LHCN-M2 (cell line): Measurements from ENCODE around the gene REG1B. TPM values are rescaled to one million over a fixed set of nuclear protein-coding genes. Genes with fewer than 3 reads are reported as not detected.

ENCODE experiments used
- DNase-seq: peaks from one replicate; pipeline ENCODE4 v3.0.0-alpha.2; 2012; ENCODE audit warnings: low read depth
- polyA plus RNA-seq: library from polyadenylated mRNA; unstranded; fragments of >200 nt; gene quantifications from one replicate; pipeline ENCODE4 v1.2.1, GENCODE V29; 2012; ENCODE audit warnings: missing spikeins
- total RNA-seq: library from RNA; depleted of rRNA; stranded (reverse); fragments of >200 nt; gene quantifications from 2 replicates; pipeline ENCODE4 v1.2.3, GENCODE V29; 2014; rRNA removed

The REG1B gene, protein sequence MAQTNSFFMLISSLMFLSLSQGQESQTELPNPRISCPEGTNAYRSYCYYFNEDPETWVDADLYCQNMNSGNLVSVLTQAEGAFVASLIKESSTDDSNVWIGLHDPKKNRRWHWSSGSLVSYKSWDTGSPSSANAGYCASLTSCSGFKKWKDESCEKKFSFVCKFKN
- not detected in 2 replicates for total RNA-seq
- not detected for polyA plus RNA-seq

DNA sequence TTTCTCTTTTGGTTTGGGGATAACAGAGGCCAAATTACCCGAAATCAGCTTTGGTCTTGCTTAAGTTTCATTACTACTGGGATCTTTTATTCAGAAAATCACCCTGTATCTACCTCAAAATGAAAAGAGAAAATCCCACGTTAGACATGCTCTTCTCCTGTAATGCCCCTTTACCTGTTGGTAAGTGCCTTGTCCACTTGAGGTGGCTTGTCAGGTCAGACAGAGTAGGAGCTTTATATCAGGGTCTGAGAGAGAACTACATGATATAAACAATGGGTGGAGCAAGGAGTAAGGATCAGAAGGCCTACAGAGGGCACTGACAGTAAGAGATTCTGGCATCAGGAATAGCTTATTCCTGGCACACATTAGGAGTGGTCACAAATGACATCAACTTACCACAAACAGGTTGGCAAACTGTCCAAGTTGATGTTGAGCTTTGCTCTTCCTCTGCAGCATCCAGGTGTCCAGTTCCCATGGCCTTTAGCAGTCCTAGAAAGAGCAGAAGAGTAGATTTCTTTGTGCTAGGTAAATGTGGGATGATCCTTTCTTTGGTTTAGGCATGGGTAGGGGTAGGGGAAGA, at the start of gene REG1B:
REG1B (minus strand) TSS at position 209 of the 580 bp plus-strand sequence. CDS start 381 bp downstream, outside the sequence.
- no peak for DNase-seq

DNA sequence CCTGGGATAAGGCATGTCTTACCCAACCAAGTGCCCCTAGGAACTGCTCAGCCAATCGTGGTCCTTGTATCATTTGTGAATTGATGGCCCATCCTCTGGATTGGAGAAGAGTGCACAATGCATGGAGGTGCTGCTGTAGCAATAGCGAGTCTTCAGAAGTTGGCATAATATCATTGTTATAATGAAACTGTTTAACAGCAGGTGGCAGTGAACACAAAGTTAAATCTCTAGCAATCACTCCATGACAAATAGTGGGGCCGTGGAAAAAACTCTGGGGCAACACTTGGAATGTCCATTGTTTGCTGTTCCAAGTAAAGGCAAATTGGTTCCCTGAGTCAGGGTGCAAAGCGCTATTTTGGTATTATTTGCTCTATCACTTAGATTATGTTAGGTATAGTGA, 43.9 kb upstream of the REG1B start:
- DNase-seq: no peak

DNA sequence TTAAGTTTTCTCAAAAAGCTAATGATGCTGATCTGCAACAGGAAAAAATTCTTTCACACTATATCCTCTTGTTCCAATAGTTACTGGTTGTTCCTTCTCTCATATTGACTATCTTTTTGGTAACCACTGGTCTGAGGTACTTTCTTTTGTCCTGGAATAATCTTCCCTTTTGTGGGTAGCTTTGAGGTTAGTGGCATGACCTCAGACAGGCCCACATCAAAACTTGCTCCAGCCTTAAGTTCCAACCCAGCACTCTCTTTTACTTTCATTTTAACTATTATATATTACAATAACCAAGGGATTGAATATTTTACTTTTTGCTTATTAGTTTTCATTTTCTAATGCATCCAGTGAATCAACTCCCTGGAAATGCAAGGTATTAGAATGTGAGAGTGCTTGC, 42.0 kb upstream of the REG1B start:
- DNase-seq: no peak

DNA sequence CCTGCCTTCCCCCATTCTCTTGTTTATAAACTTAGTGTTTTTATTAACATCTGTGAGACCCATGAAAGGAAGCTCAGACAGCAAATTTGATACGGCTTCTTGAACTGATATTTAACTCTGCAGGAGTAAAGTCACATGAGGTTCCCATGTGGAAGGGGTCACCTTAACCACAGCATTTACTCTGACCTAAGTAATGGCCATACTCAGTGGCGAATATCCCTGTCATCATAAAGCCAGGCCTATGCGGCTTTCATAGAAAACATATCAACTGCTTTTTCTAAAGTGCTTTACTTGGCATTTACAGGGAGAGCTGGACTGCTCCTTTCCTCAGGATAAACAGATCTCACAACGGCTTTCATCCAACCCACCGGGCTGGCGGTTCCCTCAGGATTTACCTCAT, 41.5 kb upstream of the REG1B start:
- no peak for DNase-seq

DNA sequence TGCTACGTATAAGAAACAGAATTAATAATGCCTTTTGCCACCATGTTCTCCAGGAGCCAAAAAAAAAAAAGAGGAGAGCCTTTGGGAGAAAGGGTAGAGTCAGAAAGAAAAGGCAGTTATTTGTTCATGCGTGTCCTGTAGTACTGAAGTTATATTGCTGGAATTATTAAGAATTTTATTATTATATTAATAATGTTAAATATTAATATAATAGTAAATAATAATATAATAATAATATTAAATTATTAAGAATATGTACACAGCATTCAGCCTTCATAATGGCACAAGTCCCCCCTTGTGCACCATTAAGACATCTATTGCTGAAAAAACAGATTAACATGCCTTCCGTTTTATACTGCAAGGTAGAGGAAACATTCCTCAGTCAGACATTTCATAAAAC, 40.6 kb upstream of the REG1B start:
- DNase-seq: no peak

DNA sequence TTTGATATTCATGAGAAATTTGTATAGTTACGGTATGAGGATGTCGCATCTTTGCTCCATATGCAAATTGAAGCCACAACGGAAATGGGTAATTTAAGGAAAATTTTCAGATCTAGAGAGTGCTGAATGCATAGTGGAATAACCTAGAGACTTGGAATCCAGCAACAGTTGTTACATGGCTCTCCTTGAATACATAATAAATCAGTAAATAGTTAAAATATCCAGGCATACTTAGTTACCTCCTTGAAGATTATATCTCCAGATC, 37.9 kb upstream of the REG1B start:
- no peak for DNase-seq

DNA sequence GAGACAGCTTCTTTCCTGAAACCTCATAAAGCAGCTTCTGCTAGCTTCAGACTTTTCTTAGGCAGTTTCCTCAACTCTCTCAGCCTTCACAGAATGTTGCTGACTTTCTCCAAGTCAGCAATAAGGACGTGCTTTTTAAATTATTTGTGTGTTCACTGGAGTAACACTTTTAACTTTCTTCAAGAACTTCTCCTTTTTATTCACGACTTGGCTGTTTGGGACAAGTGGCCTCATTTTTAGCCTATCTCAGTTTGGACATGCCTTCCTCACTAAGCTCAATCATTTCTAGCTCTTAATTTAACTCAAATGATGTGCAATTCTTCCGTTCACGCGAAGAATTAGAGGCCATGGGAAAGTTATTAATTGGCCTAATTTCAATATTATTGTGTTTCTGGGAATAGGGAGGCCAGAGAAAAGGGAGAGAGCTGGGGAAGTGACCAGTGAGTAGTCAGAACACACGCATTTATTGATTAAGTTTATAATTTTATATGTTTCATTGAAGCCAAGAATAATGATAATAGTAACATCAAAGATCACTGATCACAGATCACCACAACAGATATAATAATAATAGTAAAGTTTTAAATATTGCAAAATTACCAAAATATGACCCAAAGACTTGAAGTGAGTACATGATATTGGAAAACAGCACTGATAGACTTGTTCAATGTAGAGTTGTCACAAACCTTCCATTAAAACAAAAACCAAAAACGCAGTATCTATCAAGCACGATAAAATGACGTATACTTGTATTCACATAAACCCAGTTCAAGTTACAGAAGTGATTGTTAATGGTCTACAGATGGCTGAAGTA, 37.3 kb upstream of the REG1B start:
- no peak for DNase-seq

DNA sequence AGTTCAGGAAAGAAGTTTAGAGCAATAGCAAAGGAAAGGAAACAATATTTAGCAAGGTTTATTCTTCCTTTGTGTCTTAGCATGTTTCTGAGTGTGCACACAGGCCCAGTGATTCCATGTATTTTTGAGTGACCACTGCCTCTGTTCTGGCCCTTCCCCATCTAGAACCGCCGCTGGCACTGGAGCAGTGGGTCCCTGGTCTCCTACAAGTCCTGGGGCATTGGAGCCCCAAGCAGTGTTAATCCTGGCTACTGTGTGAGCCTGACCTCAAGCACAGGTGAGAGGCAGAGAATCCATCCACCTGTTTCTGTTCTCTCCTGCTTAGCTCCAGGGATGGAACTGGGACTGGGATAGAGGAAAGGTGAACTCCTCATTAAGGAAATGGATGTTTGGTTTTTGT, 34.9 kb upstream of the REG1B start:
- no peak for DNase-seq

DNA sequence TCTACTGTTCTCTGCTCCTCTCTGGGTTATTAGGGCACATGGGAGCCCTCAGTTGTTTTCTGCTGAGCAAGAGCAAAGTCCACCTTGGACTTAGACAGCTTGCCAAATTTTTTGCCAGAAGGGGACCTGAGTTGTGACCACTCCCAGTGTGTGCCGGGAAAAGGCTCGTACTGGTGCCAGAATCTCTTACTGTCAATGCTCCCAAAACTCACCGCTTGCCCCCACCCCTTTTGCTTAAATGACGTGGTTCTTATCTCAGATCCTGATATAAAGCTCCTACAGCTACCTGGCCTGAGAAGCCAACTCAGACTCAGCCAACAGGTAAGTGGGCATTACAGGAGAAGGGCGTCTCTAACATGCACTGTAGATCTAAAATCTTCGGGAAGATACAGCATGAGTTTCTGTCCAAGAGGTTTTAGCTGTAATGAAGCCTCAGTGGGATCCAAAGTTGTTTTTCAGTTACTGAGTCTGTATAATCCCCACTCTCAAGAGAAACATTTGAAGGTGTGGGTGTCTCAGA, 32.5 kb upstream of the REG1B start, which contains the start of gene REG1A:
REG1A (plus strand) TSS at position 295 of the 520 bp plus-strand sequence. CDS start 374 bp downstream, outside the sequence.
- no peak for DNase-seq

DNA sequence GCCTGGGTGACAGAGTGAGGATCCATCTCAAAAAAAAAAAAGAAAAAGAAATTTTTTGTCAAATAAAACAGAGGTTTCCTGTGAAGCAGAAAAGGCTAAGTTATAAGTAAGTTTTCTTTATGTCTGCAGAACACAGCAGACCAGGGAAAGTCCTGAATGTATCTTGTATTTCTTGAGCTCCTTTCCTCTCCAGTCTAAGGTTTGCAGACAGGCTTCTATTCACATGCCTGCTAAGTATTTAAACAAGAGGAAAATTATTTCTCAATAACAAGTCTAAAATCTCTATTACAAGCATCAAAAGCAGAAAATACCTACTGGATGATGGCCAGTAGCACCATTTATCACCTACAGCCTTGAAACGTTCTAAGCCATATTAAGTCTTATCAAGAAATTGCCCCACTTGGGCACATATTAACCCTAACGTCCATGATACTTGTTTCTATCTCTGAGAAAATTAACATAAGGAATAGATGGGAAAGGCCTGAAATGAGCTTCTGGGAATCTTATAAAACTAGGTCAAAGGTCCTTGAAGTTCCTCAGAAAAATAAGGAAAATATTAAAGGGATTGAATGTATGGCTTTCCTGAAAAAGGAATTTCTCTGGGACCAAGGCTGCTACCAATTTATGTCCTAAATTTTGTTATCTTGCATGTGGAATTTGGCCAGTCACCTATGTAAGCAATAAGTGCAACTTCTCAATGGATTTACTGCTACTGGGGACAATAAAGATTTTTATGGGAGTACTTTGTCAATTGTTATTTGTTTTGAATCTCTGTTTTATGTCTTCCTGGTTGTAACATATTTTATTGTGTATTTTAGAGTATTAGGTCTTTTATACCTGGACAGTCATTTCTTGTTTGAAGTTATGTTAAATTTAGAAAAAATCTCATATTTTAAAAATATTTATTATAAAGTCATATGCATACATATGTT, 29.5 kb upstream of the REG1B start:
- no peak for DNase-seq

DNA sequence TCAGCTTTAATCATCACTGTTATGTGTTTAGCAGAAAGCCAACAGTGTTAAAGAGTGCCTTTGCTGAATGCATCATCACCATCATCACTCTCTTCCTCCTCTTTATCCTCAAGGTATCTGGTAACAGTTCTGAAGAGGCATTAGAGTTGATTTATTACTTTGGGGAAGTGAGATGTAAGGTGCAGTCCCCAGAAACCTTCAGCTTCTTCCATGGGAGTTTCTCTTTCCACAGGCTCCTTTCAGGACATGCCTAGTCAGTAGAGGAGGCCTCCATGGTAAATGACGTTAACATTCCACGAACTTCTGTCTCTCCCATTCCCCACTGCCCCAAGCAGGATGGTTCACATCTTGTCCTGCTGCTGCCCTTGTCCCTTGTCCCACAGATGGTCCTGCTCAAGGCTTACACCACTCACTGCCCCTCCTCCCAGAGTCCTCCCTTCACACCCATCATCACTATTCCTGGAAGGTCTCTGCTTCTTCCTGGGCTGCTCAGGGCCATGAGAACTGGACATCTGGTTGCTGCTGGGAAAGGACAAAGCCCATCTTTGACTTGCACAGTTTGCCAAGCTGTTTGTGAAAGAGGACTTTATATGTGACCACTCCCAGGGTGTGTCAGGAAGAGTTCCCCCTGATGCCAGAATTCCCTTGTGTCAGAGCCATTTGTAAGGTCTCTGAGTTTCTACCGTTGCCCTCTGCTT, 27.2 kb upstream of the REG1B start:
- no peak for DNase-seq

DNA sequence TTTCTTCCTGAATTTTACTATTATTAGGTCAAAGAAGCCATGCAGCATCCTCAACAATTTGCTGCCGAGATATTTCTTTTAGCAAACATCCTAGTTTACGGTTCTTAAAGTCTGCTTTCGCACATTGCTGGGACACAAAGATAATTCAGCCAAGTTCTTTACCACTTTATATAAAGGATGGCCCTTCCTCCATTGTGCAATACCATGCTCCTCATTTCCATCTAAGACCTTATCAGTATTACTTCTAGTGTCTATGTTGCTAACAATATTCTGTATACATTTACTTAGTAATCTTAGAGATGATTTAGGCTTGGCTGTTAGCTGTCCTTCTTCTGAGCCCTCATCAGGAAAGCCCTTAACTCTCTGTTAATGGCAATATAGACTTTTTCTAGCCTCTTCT, 24.5 kb upstream of the REG1B start:
- DNase-seq: no peak

DNA sequence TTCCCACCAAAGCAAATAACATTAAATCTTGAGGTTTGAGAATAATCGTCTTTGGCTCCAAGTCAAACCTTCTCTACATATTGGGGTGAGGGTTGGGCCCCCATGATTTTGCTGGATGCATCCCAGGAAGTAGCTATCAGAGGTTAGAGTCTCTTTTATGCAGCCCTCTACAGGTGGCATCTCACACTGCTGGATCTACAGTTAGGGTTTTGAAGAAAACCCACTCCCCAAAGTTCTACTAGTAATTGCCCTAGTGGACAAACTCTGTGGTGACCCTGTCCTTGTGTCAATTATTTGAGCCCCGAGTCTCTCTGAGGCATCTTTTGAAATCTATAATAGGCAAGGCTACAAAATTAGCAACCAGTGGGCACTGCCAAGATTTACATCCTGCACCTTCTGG, 17.5 kb upstream of the REG1B start:
- no peak for DNase-seq

DNA sequence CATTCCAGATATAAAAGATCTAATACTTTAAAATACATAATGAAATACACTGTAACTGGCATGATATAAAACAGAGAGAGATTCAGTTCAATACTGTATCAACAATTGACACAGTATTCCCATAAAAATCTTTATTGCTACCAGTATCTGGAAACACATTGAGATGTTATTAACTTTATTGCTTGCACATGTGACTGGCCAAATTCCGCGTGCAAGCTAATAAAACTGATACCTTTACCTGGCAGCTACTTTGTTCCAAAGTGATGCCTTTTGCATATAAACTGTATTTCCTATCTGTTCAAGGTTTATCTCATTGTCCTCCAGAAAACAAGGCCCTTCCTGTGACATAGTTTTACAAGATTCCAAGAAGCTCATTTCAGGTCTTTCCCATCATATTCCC, 15.4 kb upstream of the REG1B start:
- DNase-seq: no peak

DNA sequence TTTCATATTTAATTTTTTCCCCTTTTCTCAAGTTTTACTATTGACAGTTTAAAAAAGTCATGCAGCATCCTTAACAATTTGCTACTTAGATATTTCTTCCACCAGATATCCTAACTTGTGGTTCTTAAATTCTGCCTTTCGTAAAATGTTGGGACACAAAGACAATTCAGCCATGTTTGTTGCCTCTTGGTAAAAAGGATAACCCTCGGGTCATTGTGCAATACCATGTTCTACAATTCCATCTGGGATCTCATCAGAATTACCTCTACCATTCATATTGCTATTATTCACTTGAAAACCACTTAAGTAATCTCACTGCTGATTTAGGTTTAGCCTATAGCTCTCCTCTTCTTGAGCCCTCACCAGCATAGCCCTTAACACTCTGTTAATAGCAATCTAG, 13.2 kb upstream of the REG1B start:
- DNase-seq: no peak

DNA sequence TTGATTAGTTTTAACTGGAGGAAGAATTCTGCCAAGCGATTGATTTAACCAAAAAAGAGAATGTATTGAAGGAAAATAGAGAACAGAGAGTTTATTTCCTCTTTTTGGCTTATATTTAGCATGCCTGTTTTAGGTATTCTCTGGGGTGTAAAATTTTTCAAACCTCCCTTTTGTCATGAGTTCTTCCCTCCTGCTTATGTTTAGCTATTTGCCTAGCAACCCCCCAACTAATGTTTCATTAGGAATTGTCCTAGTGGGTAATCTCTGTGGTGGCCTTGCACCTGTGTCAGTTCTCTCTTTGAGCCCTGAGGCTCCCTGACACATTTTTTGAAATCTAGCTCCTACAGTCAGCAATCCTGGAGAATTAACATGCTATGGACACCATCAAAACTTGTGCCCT, 12.5 kb upstream of the REG1B start:
- DNase-seq: no peak

DNA sequence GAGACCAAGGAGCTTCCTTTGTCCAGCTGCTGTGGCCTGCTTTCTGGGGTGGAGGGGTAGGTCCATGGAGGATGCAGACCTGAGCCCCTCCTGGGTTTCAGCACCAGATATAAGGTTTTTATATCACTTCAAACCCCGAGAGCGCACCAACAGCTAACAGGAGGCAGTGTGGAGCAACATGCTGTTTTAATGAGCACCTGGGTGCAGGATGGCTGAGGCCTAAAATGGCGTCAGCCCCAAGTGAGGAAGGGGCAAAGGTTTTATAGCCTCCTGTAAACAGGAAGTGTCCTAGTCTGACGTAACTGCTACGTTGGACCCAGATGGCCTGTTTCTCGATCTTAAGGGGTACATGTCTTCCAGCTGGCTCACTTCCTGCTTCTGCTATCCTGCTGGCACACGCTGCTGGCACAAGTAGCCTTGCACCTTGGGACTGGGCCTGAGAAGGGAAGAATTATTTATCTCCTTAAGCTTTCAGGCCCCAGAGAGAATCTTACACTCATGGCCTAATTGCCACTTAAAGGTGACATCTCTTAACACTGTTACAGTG, 11.4 kb upstream of the REG1B start:
- no peak for DNase-seq

DNA sequence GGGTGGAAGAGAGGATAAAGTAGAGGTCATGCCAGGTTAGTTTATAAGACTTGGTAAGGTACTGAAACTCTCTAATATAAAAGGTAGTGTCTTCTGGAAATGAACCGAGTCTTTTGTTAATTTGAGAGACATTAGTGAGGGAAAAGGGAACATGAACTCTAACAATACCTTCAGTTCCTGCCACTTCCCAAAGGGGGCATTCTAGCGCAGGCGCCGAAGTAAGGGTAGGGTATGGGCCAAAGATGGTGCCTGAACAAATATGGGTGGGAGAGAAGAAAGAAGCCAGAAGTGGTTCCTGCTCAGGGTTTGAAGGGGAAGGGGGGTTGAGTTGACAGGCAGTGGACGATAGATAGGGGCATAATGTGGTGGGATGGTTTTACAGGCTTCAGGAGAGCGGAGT, 10.1 kb upstream of the REG1B start:
- DNase-seq: no peak

DNA sequence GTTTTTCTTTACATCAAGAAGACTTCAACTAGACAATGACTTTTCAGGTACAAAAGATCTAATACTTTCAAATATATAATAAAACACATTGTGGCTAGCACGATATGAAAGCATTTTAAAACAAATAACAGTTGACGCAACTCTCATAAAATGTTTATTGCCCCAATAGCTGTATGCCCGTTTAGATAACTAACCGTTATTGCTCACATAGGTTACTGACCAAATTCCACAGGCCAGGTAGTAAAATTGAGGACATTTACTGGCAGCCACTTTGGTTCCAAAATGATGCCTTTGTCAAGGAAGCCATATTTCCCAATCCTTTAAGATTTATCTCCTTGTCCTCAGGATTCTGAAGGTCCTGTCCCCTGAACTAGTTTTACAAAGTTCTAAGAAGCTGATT, 2.9 kb upstream of the REG1B start:
- no peak for DNase-seq

DNA sequence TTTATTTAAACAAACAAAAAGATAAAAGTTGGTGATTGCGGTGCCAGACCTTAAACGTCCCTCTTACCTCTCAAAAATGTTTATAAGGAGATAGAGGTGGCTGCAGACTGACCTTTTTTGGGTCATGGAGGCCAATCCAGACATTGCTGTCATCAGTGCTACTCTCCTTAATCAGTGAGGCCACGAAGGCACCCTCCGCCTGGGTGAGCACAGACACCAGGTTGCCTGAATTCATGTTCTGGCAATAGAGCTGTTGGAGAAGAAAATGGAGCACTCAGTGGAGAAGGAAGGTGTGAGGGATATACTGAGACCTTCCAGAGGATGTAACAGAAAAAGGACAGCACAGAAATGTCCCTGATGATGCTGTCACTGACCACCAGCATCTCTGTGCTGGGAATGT, 1.5 kb downstream of the REG1B start:
- no peak for DNase-seq

DNA sequence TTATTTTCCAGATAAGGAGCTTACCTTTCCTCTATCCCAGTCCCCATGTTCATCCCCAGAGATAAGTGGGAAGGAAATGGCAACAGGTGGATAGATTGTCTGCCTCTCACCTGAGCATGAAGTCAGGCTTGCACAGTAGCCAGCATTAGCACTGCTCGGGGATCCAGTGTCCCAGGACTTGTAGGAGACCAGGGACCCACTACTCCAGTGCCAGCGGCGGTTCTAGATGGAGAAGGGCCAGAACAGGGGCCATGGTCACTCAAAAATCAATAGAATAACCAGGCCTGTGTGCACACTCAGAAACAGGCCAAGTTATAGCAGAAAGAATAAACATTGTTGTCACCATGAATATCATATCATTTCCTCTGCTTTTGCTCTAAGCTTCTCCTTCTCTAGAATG, 2.4 kb downstream of the REG1B start:
- DNase-seq: no peak
